K562 (cell line): Measurements from ENCODE around the gene POT1. TPM values are rescaled to one million over a fixed set of nuclear protein-coding genes. Genes with fewer than 3 reads are reported as not detected.

Source experiments
- ATAC-seq: fragments of 200-7000 bp; cut with Tn5 transposase; 3 replicates; pipeline ENCODE4 v1.9.1; 2020; ENCODE audit warnings: moderate library complexity
- BruUV-seq: library from RNA; stranded (reverse); fragments of 400-500 nt; replicated peaks from 2 replicates; lab custom pipeline; 2021; lab: Mats Ljungman, UMichigan
- CTCF ChIA-PET: fragments of 300-600 bp; formaldehyde crosslinking; extraction: SDS; loops from one replicate; lab custom pipeline; 2021; ENCODE audit warnings: low intra/inter-chr PET ratio; lab: Yijun Ruan, JAX
- POLR2A ChIA-PET: fragments of 300-600, 350-650 bp; sonication (Branson Sonifier 250); formaldehyde crosslinking; extraction: SDS; loops from one replicate; lab custom pipeline; 2021; ENCODE audit warnings: antibody characterized with exemption, inconsistent platforms; lab: Yijun Ruan, JAX
- DNase-seq, 4 experiments: peaks; one replicate each; pipeline versions ENCODE4 v3.0.0 to v3.0.0-alpha.2; 2011 to 2018; ENCODE audit warnings: low spot score in 3 of 4, mixed read lengths in 3 of 4; ENCODE audit errors: extremely low read depth in 1 of 4
- FAIRE-seq: peaks from 2 replicates; lab custom pipeline; 2011; peaks lifted over from hg19 to GRCh38; lab: Jason Lieb, UNC
- H2AFZ ChIP-seq: 2 replicates; pipeline ENCODE4 v1.6.0; 2011; ENCODE audit warnings: low read depth, low read length, control low read depth, inconsistent platforms
- H3K27ac ChIP-seq: fragments of 200-600 bp; 3 replicates; pipeline ENCODE4 v1.8.0; 2011; ENCODE audit warnings: low read depth, mild to moderate bottlenecking, control low read depth, inconsistent platforms, low read length, moderate library complexity, mixed read lengths; ENCODE audit errors: extremely low read depth
- H3K27me3 ChIP-seq, 2 experiments: fragments of 300-600 bp in 1 of 2; 2 replicates in 1 of 2; 3 replicates in 1 of 2; pipeline versions ENCODE4 v1.6.0 to v1.8.0; 2011; ENCODE audit warnings: inconsistent platforms in 2 of 2, low read length in 2 of 2, mild to moderate bottlenecking in 1 of 2, mixed read lengths in 1 of 2, moderate library complexity in 1 of 2; ENCODE audit not compliant: control insufficient read depth in 2 of 2, insufficient read depth in 2 of 2
- H3K36me3 ChIP-seq: fragments of 300-600 bp; 3 replicates; pipeline ENCODE4 v1.8.0; 2011; ENCODE audit warnings: mild to moderate bottlenecking, low read length, inconsistent platforms; ENCODE audit not compliant: control insufficient read depth, insufficient read depth
- H3K4me1 ChIP-seq, 2 experiments: fragments of 200-600 bp in 1 of 2; replicated peaks in 1 of 2; 2 replicates in 1 of 2; 3 replicates in 1 of 2; pipeline versions ENCODE4 v1.5.1 to v1.8.0; 2011; ENCODE audit warnings: inconsistent platforms in 2 of 2, low read length in 2 of 2, mild to moderate bottlenecking in 1 of 2, mixed read lengths in 1 of 2, moderate library complexity in 1 of 2; ENCODE audit not compliant: control insufficient read depth in 2 of 2, insufficient read depth in 2 of 2
- H3K4me2 ChIP-seq: 2 replicates; pipeline ENCODE4 v1.6.1; 2011; ENCODE audit warnings: low read length, control low read depth, inconsistent platforms, mixed read lengths; ENCODE audit not compliant: insufficient read depth
- H3K4me3 ChIP-seq: fragments of 200-600 bp; sonication (generic), shearing (Covaris generic); 2 replicates; pipeline ENCODE4 v1.5.1; 2016; ENCODE audit warnings: control low read depth, inconsistent platforms
- H3K79me2 ChIP-seq: fragments of 200-600 bp; 3 replicates; pipeline ENCODE4 v1.8.0; 2011; ENCODE audit warnings: low read length, inconsistent platforms; ENCODE audit not compliant: control insufficient read depth, insufficient read depth
- H3K9ac ChIP-seq, 2 experiments: 2 replicates each; pipeline versions ENCODE4 v1.6.0 to v1.6.1; 2011; ENCODE audit warnings: low read depth in 2 of 2, low read length in 2 of 2, control low read depth in 1 of 2, inconsistent platforms in 1 of 2, mild to moderate bottlenecking in 1 of 2, mixed read lengths in 1 of 2; ENCODE audit not compliant: insufficient read depth in 1 of 2
- H3K9me1 ChIP-seq: one replicate; pipeline ENCODE4 v1.6.0; 2011; ENCODE audit warnings: inconsistent platforms, mild to moderate bottlenecking, low read length, moderate library complexity; ENCODE audit not compliant: control insufficient read depth, insufficient read depth
- H3K9me3 ChIP-seq: replicated peaks from 2 replicates; pipeline ENCODE4 v1.5.1; 2011; ENCODE audit warnings: low read depth, low read length, inconsistent platforms; ENCODE audit not compliant: control insufficient read depth, insufficient read depth
- H4K20me1 ChIP-seq: replicated peaks from 2 replicates; pipeline ENCODE4 v1.6.1; 2011; ENCODE audit warnings: low read length, inconsistent platforms, mixed read lengths; ENCODE audit not compliant: control insufficient read depth, insufficient read depth
- CBX8 ChIP-seq: fragments of 200-600 bp; sonication (generic); IDR thresholded peaks from 2 replicates; pipeline ENCODE4 v1.6.1; 2012; ENCODE audit warnings: borderline replicate concordance, mixed run types, low read depth, mild to moderate bottlenecking, moderate library complexity, mixed read lengths, low read length, control low read depth, inconsistent platforms; ENCODE audit not compliant: poor library complexity, severe bottlenecking; ENCODE audit errors: extremely low read depth
- EHMT2 ChIP-seq: fragments of 450-650 bp; IDR thresholded peaks from 2 replicates; pipeline ENCODE4 v1.6.1; 2018; ENCODE audit warnings: antibody characterized with exemption
- ETV6 ChIP-seq, 3 experiments: fragments of 150-350 bp in 1 of 3; sonication (generic) in 1 of 3; formaldehyde crosslinking in 1 of 3; IDR thresholded peaks; 2 replicates each; pipeline versions ENCODE4 v1.6.1 to v1.8.0; 2014 to 2022; ENCODE audit warnings: borderline replicate concordance in 2 of 3, low read depth in 2 of 3, antibody characterized with exemption in 1 of 3, low read length in 1 of 3, mild to moderate bottlenecking in 1 of 3, missing genetic modification reagents in 1 of 3
- FOXK2 ChIP-seq, 2 experiments: fragments of 450-650 bp; IDR thresholded peaks in 1 of 2; conservative IDR thresholded peaks in 1 of 2; 2 replicates each; pipeline ENCODE4 v1.6.1; 2016; ENCODE audit warnings: low read depth in 2 of 2, mild to moderate bottlenecking in 1 of 2
- HMGN3 ChIP-seq: IDR thresholded peaks from 2 replicates; pipeline ENCODE4 v1.6.1; 2011; ENCODE audit warnings: borderline replicate concordance, low read depth, mild to moderate bottlenecking, mixed read lengths, low read length; ENCODE audit not compliant: insufficient read length; ENCODE audit errors: extremely low read depth
- TFAM ChIP-seq: fragments of 250-450 bp; sonication (Bioruptor Pico); conservative IDR thresholded peaks from 2 replicates; pipeline ENCODE4 v1.5.0; 2021; ENCODE audit warnings: mild to moderate bottlenecking, moderate library complexity
- ZBTB49 ChIP-seq: sonication (generic); formaldehyde crosslinking; IDR thresholded peaks from 2 replicates; pipeline ENCODE4 v1.8.0; 2022; ENCODE audit warnings: missing genetic modification reagents, mild to moderate bottlenecking, borderline replicate concordance
- WGBS: fragments of 100-300 bp; shearing (Covaris generic); methylation state at CpG from one replicate; pipeline ENCODE4 v1.1.6; 2016; ENCODE audit warnings: low coverage, mixed read lengths; ENCODE audit not compliant: insufficient coverage; ENCODE audit errors: missing lambda C conversion rate; 5-methylcytosine and 5-hydroxymethylcytosine counted together
- in situ Hi-C: fragments of 300-500 bp; cut with MboI; formaldehyde crosslinking; loops from 4 replicates; pipeline ENCODE4 v1.15.0; 2018; ENCODE audit warnings: inconsistent platforms, mixed read lengths
- intact Hi-C: fragments of 100-400 bp; cut with micrococcal nuclease; formaldehyde crosslinking; loops from 2 replicates; pipeline ENCODE4 v1.14.2; 2022
- polyA plus RNA-seq, 8 experiments: library from polyadenylated mRNA; depleted of rRNA in 4 of 8; stranded (reverse) in 5 of 8; unstranded in 3 of 8; fragments of >200 nt; fragmentation: Nextera tagmentation in 2 of 8; fragmentation: Illumina TruSeq in 1 of 8; extraction: Ambion mirVana in 2 of 8; extraction: Trizol in 1 of 8; gene quantifications; 2 replicates each; pipeline versions ENCODE4 v1.2.1 to v1.2.3, GENCODE V29; 2011 to 2014; ENCODE audit warnings: inconsistent platforms in 1 of 8, missing spikeins in 1 of 8
- total RNA-seq, 7 experiments: library from RNA; depleted of rRNA in 6 of 7; stranded (reverse); fragments of >200 nt in 6 of 7; fragmentation: Illumina TruSeq in 2 of 7; extraction: Trizol in 2 of 7; gene quantifications; 2 replicates each; pipeline versions ENCODE4 v1.2.1 to v1.2.3, GENCODE V29; 2011 to 2021; ENCODE audit warnings: low replicate concordance in 1 of 7
- TF ChIP-seq, protein P1 (sequence below): fragments of 250-450 bp; sonication (Bioruptor Pico); IDR thresholded peaks from 2 replicates; pipeline ENCODE4 v1.4.0; 2020; ENCODE audit warnings: mild to moderate bottlenecking, moderate library complexity
- TF ChIP-seq, protein P2 (sequence below): sonication (generic); formaldehyde crosslinking; IDR thresholded peaks from 2 replicates; pipeline ENCODE4 v1.8.1; 2023; ENCODE audit warnings: missing genetic modification reagents, mild to moderate bottlenecking, borderline replicate concordance

The POT1 gene
- total and polyA plus RNA-seq, 9 of the 15 experiments (the other 6 are each of a cell fraction or from before 2014, with no cell fraction given), result 37.9 to 140 (median 63.6) TPM

DNA sequence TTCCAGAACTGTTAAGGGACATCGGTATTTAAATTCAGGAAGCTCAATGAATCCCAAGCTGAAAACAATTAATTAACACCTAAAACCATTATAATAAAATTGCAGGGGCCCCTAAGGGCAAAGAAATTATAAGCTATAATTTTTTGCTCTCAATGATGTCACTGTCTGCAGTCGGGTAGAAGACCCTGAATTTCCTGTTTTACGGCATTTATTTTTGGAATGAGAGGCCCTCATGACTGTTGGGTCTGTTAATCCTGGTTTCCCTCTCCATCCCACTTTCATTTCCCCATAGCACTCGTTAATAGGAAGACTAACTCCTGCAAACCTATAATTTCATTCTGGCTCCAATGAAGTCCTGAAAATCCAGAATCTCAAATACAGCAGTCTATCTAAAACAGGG, 138.2 kb downstream of the POT1 start (continued):
- TF ChIP-seq HMGN3 (no peak), FOXK2 (conservative IDR thresholded peaks at IDR 0.05 in 1 of 2, IDR thresholded peaks at IDR 0.05 in 1 of 2; ENCODE audit: low read depth in 2 of 2) (no peak), ZBTB49 (no peak), CBX8 (no peak)
- TF ChIP-seq, protein P1, sequence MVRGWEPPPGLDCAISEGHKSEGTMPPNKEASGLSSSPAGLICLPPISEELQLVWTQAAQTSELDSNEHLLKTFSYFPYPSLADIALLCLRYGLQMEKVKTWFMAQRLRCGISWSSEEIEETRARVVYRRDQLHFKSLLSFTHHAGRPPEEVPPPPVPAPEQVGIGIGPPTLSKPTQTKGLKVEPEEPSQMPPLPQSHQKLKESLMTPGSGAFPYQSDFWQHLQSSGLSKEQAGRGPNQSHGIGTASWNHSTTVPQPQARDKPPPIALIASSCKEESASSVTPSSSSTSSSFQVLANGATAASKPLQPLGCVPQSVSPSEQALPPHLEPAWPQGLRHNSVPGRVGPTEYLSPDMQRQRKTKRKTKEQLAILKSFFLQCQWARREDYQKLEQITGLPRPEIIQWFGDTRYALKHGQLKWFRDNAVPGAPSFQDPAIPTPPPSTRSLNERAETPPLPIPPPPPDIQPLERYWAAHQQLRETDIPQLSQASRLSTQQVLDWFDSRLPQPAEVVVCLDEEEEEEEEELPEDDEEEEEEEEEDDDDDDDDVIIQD (CRISPR knock-in tag), result no peak

DNA sequence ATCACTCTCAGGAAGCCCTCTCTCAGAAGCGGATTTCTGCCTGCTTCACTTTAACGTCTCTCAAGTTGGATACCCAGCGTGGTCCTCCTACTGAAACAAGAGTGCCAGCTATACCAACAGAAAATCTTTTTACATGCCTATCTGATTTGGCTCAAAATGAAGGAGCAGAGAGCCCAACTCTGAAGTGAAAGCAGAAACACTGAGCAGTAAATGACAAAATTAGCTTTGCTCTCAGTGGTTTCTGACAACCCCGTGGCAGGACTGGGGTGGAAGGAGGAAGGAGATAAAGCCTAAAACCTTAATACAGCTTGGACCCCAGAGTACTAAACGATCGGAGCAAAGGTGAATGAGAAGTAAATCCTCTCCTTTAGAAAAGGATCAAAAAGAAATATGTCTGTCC, 139.0 kb downstream of the POT1 start:
- Histone ChIP-seq H2AFZ (peak overlapping the region; percentile 20; the same call in 1 of the 2 replicates), H3K9me3 (no peaks in the 10 kb centered on the region), H3K27me3 (no peaks in the 10 kb centered on the region; a peak in 1 of 5 replicates), H3K27ac (no peak overlapping the region), H3K79me2 (no peaks in the 10 kb centered on the region), H3K9me1 (no peaks in the 10 kb centered on the region), H4K20me1 (no peaks in the 10 kb centered on the region), H3K4me2 (no peak overlapping the region), H3K36me3 (no peaks in the 10 kb centered on the region), H3K4me3 (no peak overlapping the region), H3K9ac (no peak overlapping the region), H3K4me1 (no peaks in the 10 kb centered on the region)
- intact Hi-C loops (no loop called here), in situ Hi-C loops (no loop called here)
- DNase-seq (no peak), ATAC-seq (no peak), FAIRE-seq (no peak)
- BruUV-seq, result no TSS peak
- 0% methylated on average over 6 of the region's 6 CpGs for WGBS
- TF ChIP-seq, protein P2, sequence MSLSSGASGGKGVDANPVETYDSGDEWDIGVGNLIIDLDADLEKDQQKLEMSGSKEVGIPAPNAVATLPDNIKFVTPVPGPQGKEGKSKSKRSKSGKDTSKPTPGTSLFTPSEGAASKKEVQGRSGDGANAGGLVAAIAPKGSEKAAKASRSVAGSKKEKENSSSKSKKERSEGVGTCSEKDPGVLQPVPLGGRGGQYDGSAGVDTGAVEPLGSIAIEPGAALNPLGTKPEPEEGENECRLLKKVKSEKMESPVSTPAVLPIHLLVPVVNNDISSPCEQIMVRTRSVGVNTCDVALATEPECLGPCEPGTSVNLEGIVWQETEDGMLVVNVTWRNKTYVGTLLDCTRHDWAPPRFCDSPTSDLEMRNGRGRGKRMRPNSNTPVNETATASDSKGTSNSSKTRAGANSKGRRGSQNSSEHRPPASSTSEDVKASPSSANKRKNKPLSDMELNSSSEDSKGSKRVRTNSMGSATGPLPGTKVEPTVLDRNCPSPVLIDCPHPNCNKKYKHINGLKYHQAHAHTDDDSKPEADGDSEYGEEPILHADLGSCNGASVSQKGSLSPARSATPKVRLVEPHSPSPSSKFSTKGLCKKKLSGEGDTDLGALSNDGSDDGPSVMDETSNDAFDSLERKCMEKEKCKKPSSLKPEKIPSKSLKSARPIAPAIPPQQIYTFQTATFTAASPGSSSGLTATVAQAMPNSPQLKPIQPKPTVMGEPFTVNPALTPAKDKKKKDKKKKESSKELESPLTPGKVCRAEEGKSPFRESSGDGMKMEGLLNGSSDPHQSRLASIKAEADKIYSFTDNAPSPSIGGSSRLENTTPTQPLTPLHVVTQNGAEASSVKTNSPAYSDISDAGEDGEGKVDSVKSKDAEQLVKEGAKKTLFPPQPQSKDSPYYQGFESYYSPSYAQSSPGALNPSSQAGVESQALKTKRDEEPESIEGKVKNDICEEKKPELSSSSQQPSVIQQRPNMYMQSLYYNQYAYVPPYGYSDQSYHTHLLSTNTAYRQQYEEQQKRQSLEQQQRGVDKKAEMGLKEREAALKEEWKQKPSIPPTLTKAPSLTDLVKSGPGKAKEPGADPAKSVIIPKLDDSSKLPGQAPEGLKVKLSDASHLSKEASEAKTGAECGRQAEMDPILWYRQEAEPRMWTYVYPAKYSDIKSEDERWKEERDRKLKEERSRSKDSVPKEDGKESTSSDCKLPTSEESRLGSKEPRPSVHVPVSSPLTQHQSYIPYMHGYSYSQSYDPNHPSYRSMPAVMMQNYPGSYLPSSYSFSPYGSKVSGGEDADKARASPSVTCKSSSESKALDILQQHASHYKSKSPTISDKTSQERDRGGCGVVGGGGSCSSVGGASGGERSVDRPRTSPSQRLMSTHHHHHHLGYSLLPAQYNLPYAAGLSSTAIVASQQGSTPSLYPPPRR (CRISPR knock-in tag), result no peak
- no peak for TF ChIP-seq ETV6 (IDR thresholded peaks at IDR 0.05; ENCODE audit: borderline replicate concordance in 1 of 2, low read depth in 2 of 2, low read length in 1 of 2)
- no peak for TF ChIP-seq ETV6 (CRISPR knock-in tag; IDR thresholded peaks at IDR 0.05; ENCODE audit: borderline replicate concordance)
- no peak for TF ChIP-seq EHMT2
- no peak for TF ChIP-seq TFAM (CRISPR knock-in tag)
- POLR2A ChIA-PET, result interaction anchor here (0.6 kb wide), 1 partner anchor 297 kb away, joined by 3 read pairs; no protein-coding TSS in a partner anchor
- CTCF ChIA-PET, result no interaction called here
